Vagina (tissue), 2 donors: ENCODE data around the gene NGEF. TPM values are rescaled to one million over a fixed set of nuclear protein-coding genes. Genes with fewer than 3 reads are reported as not detected.
A peak's percentile ranks its signal among the peaks of the same experiment; 100 is the strongest.

Experiments used
- DNase-seq, 2 donors: peaks; one replicate each; pipeline ENCODE4 v3.0.0-alpha.2; 2017; ENCODE audit errors: extremely low spot score in 2 of 2
- H3K27ac ChIP-seq: fragments of 200-600 bp; sonication (generic); one replicate; pipeline ENCODE4 v1.5.1; 2019
- H3K27me3 ChIP-seq: fragments of 200-600 bp; sonication (generic); one replicate; pipeline ENCODE4 v1.5.1; 2019
- H3K36me3 ChIP-seq, 2 donors: fragments of 200-600 bp; sonication (generic); one replicate each; pipeline ENCODE4 v1.5.1; 2017 to 2019
- H3K4me1 ChIP-seq: fragments of 200-600 bp; sonication (generic); one replicate; pipeline ENCODE4 v1.5.1; 2019
- H3K4me3 ChIP-seq, 2 donors: fragments of 200-600 bp; sonication (generic); 1 replicate in 1 of 2; 2 replicates in 1 of 2; pipeline ENCODE4 v1.5.1; 2016 to 2019
- H3K9me3 ChIP-seq: fragments of 200-600 bp; sonication (generic); one replicate; pipeline ENCODE4 v1.5.1; 2019
- CTCF ChIP-seq, 3 experiments: fragments of 450-650 bp in 2 of 3; fragments of 200-600 bp in 1 of 3; sonication (generic) in 1 of 3; IDR thresholded peaks; one replicate each; pipeline ENCODE4 v1.5.1; 2017 to 2019; ENCODE audit warnings: antibody characterized with exemption in 3 of 3, mild to moderate bottlenecking in 2 of 3, moderate library complexity in 2 of 3
- POLR2A ChIP-seq, 2 donors: fragments of 450-650 bp; IDR thresholded peaks; one replicate each; pipeline ENCODE4 v1.6.1; 2017; ENCODE audit warnings: antibody characterized with exemption in 2 of 2, mild to moderate bottlenecking in 2 of 2, moderate library complexity in 2 of 2
- POLR2AphosphoS5 ChIP-seq, 2 donors: sonication (generic); formaldehyde crosslinking; IDR thresholded peaks; one replicate each; pipeline ENCODE4 v1.9.0; 2017; ENCODE audit warnings: antibody characterized with exemption in 2 of 2, mild to moderate bottlenecking in 2 of 2, low read depth in 1 of 2; ENCODE audit not compliant: insufficient read depth in 1 of 2
- intact Hi-C: fragments of 100-400 bp; cut with DNase I; formaldehyde crosslinking; loops from one replicate; pipeline ENCODE4 v1.15.1; 2023
- total RNA-seq: library from RNA; depleted of rRNA; stranded (reverse); fragments of >200 nt; gene quantifications from one replicate; pipeline ENCODE4 v1.2.3, GENCODE V29; 2016

Gene NGEF
- total RNA-seq, 1 donor from 2014 or later, result 4.9 TPM

DNA sequence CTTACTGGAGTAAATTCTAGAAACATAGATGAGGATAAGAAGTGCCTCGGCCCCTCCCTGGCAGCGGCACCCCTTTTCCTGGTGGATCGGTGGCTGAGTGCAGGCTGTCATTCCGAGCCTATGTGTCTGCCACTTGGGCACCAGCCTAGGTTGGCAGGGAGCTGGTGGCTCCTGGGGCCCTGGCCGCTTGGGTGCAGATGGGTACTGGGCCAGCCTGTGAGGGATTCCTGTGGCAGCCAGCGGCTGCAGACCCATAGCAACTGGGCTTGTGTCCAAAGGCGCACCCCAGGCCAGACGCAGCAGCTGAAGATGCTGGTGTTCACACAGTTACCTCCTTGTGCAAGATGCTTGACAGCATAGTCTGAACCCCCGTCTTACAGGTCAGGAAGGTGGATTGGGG is 140.2 kb downstream of the NGEF start:
- no peak overlapping the region for H3K27ac ChIP-seq
- H3K9me3 ChIP-seq, result no peaks in the 10 kb centered on the region
- intact Hi-C loops, result no loop called here
- TF ChIP-seq CTCF (IDR thresholded peaks at IDR 0.05), result no peak
- no peak for TF ChIP-seq POLR2A (IDR thresholded peaks at IDR 0.05)
- no peak for TF ChIP-seq POLR2AphosphoS5 (IDR thresholded peaks at IDR 0.05; ENCODE audit: insufficient read depth in 1 of 2, low read depth in 1 of 2)
- H3K4me3 ChIP-seq, result no peak overlapping the region
- H3K4me1 ChIP-seq, result peaks cover 8% of the 10 kb centered on the region
- no peaks in the 10 kb centered on the region for H3K36me3 ChIP-seq
- H3K27me3 ChIP-seq, result no peaks in the 10 kb centered on the region
- DNase-seq, result no peak

DNA sequence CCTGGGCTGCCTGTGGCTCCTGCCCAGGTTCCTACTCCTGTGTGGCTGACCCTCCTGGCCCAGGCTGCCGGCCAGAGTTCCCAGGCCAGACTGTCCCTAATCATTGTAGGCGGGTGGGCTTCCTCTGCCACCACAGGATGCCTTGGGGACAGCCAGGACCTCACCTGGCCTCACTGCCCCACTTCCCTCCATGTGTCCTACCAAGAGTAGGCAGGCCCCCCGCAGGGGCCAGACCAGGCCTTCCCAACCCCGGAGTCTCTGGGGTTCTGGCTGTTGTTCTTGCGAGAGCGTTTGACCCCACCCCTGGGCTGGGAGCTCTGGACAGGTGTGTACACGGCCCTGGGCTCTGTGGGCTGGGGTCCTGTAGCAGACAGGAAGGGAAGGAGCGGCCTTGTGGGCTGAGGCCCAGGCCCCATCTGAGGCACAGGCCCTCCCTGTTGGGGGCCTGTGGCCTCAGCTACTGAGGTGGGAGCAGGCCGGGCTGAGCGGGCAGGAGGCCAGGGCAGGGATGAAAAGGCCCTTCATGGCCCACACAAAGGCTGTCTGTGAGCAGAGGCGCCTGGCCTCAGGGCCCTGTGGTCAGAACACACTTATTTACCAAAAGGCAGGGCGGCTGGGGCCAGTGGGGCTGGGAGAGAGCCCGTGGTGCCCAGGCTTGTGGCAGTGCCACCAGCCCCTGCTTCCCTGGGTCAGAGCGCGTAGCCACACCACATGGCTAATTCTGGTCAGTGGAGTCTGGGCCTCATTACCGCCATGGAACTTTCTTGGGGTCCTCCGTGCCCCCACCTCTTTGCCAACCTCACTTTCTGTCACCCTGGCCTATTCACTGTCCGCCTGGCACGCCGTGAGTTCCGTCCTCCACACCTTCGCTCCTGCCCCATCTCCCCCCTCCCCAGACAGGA is 141.0 kb downstream of the NGEF start:
- TF ChIP-seq POLR2AphosphoS5 (IDR thresholded peaks at IDR 0.05; ENCODE audit: insufficient read depth in 1 of 2, low read depth in 1 of 2) (no peak), CTCF (IDR thresholded peaks at IDR 0.05) (no peak), POLR2A (IDR thresholded peaks at IDR 0.05) (no peak)
- Histone ChIP-seq H3K27ac (no peak overlapping the region), H3K27me3 (no peaks in the 10 kb centered on the region), H3K9me3 (no peaks in the 10 kb centered on the region), H3K4me3 (no peak overlapping the region), H3K36me3 (no peaks in the 10 kb centered on the region), H3K4me1 (peaks cover 8% of the 10 kb centered on the region)
- intact Hi-C loops, result no loop called here
- DNase-seq, result peak in 1 of 2 donors; percentile 94

DNA sequence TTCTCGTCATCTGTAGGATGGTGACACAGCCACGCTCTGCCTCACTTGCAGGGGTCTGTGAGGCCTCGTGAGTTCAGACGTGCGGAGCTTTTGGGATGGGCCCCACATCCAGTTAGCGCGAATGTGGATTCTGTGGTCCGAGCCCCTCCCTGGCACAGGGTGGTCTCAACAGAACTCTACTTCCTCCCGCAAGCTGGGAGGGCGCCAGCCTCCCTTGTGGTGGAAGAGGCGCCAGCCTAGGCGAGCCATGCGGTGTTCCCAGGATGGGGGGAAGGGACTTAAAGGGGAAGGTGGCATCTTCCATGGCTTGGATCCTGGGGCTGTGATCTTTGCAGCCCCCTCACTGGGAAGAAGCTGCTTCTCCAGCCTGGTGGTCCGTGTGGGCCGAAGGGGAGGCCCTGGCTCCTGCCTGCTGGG is 141.6 kb downstream of the NGEF start:
- Histone ChIP-seq H3K9me3 (no peaks in the 10 kb centered on the region), H3K36me3 (no peaks in the 10 kb centered on the region), H3K27ac (no peak overlapping the region), H3K4me1 (peaks cover 8% of the 10 kb centered on the region), H3K27me3 (no peaks in the 10 kb centered on the region), H3K4me3 (no peak overlapping the region)
- intact Hi-C loops, result no loop called here
- DNase-seq, result peak in 1 of 2 donors; percentile 95
- TF ChIP-seq POLR2A (IDR thresholded peaks at IDR 0.05) (no peak), POLR2AphosphoS5 (IDR thresholded peaks at IDR 0.05; ENCODE audit: insufficient read depth in 1 of 2, low read depth in 1 of 2) (no peak), CTCF (IDR thresholded peaks at IDR 0.05) (no peak)

GRCh38 chr2:232870766-232871371 is 142.2 kb downstream of the NGEF start:
- H3K4me1 ChIP-seq, result peaks cover 5% of the 10 kb centered on the region
- no peaks in the 10 kb centered on the region for H3K9me3 ChIP-seq
- TF ChIP-seq POLR2A (IDR thresholded peaks at IDR 0.05) (no peak), CTCF (IDR thresholded peaks at IDR 0.05) (no peak), POLR2AphosphoS5 (IDR thresholded peaks at IDR 0.05; ENCODE audit: insufficient read depth in 1 of 2, low read depth in 1 of 2) (no peak)
- intact Hi-C loops, result no loop called here
- H3K27ac ChIP-seq, result no peak overlapping the region
- no peaks in the 10 kb centered on the region for H3K36me3 ChIP-seq
- H3K4me3 ChIP-seq, result no peak overlapping the region
- DNase-seq, result no peak
- H3K27me3 ChIP-seq, result no peaks in the 10 kb centered on the region
